Stimulated activated CD4-positive, alpha-beta T cell treated with anti-CD3 and anti-CD28 coated beads, Interleukin-1b, Interleukin-23, amount 100 ng/mL, for 4 hours (primary cell): Measurements from ENCODE around the gene GABRG2.

Experiments used
- DNase-seq, 2 donors: peaks; one replicate each; pipeline ENCODE4 v3.0.0-alpha.2; 2020; ENCODE audit warnings: low read depth in 2 of 2

GABRG2 gene

DNA sequence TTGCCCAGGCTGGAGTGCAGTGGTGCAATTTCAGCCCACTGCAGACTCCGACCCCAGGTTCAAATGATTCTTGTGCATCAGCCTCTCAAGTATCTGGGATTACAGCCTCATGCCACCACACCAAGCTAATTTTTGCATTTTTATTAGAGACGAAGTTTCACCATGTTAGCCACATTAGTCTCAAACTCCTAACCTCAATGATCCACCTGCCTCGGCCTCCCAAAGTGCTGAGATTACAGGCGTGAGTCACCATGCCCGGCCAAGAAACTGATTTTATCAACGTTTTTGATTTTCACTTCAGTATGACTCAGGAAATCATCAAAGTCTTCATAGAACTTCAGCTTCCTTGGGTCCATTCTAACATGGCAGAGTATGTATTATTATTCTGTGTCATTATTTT is 125.4 kb downstream of the GABRG2 start:
- no peak for DNase-seq

- no peak for DNase-seq
Observed at GRCh38 chr5:162196351-162196750, 128.8 kb downstream of the GABRG2 start.

DNA sequence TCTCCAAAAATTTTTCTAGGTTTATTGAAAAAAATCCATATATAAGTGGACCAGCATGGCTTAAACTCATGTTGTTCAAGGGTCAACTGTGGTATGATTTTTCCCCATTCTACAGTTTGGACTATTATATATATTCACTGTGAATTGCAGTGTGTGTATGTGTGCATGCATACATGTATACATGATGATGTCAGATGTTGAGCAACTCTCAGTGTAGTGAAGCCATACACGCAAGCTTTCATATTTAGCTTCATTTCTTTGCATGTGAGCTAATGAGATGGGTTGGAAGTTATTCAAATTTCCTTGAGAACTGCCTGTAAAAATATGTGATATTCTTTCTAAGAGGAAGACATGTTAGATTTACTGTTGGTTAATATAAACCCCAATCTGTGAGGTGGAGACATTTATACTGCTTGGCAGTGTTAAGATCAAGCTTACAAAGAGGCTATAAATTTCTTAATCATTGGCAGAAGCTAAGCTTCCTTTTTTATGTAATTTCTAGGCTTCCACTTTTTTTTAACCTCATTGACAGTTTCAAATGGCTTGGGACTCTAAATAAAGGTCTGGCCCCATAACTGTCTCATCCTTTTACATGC is 134.8 kb downstream of the GABRG2 start:
- no peak for DNase-seq
